Measurements from ENCODE around the gene TBC1D4.
"Not testable (repeated sequence)": the region's sequence is repeated elsewhere in the genome, so short reads cannot be mapped to it uniquely, and the experiment has no call there.

The TBC1D4 gene

GRCh38 chr13:75452564-75452963, 29.4 kb downstream of the TBC1D4 start:
- DNase-seq (ENCODE audit: low read depth), result no peak

GRCh38 chr13:75447493-75447892, 34.5 kb downstream of the TBC1D4 start:
- no peak for DNase-seq (ENCODE audit: low read depth)

- no peak for DNase-seq (ENCODE audit: low read depth)
Measured at GRCh38 chr13:75446874-75447273, 35.1 kb downstream of the TBC1D4 start.

- no peak for DNase-seq (ENCODE audit: low read depth)
Measured at GRCh38 chr13:75445717-75446499, 36.1 kb downstream of the TBC1D4 start.

GRCh38 chr13:75444016-75444415, 38.0 kb downstream of the TBC1D4 start:
- DNase-seq (ENCODE audit: low read depth), result no peak

- no peak for DNase-seq (ENCODE audit: low read depth)
Measured at GRCh38 chr13:75443356-75443958, 38.5 kb downstream of the TBC1D4 start.

- DNase-seq (ENCODE audit: low read depth), result no peak
Measured at GRCh38 chr13:75442736-75443234, 39.2 kb downstream of the TBC1D4 start.

GRCh38 chr13:75440100-75440499, 41.9 kb downstream of the TBC1D4 start:
- no peak for DNase-seq (ENCODE audit: low read depth)

- no peak for DNase-seq (ENCODE audit: low read depth)
Measured at GRCh38 chr13:75437582-75438318, 44.2 kb downstream of the TBC1D4 start.

GRCh38 chr13:75434126-75434525, 47.8 kb downstream of the TBC1D4 start:
- not testable (repeated sequence) for DNase-seq (ENCODE audit: low read depth)

GRCh38 chr13:75432811-75433244, 49.1 kb downstream of the TBC1D4 start:
- DNase-seq (ENCODE audit: low read depth), result no peak

GRCh38 chr13:75432045-75432444, 49.9 kb downstream of the TBC1D4 start:
- no peak for DNase-seq (ENCODE audit: low read depth)

- DNase-seq (ENCODE audit: low read depth), result no peak
Measured at GRCh38 chr13:75430436-75431209, 51.3 kb downstream of the TBC1D4 start.

- DNase-seq (ENCODE audit: low read depth), result no peak
Measured at GRCh38 chr13:75426421-75426820, 55.5 kb downstream of the TBC1D4 start.

GRCh38 chr13:75425216-75426009, 56.6 kb downstream of the TBC1D4 start:
- DNase-seq (ENCODE audit: low read depth), result no peak

GRCh38 chr13:75423946-75424345, 58.0 kb downstream of the TBC1D4 start:
- DNase-seq (ENCODE audit: low read depth), result no peak

GRCh38 chr13:75422028-75422427, 59.9 kb downstream of the TBC1D4 start:
- DNase-seq (ENCODE audit: low read depth), result no peak

GRCh38 chr13:75421133-75421532, 60.8 kb downstream of the TBC1D4 start:
- DNase-seq (ENCODE audit: low read depth), result no peak

GRCh38 chr13:75419656-75420055, 62.3 kb downstream of the TBC1D4 start:
- no peak for DNase-seq (ENCODE audit: low read depth)

GRCh38 chr13:75418997-75419396, 63.0 kb downstream of the TBC1D4 start:
- DNase-seq (ENCODE audit: low read depth), result no peak

- no peak for DNase-seq (ENCODE audit: low read depth)
Measured at GRCh38 chr13:75418186-75418843, 63.7 kb downstream of the TBC1D4 start.

Measured in stimulated activated CD8-positive, alpha-beta memory T cell treated with anti-CD3 and anti-CD28 coated beads, Interleukin-12 subunit alpha, Interleukin-12 subunit beta, amount 100 ng/mL, for 4 hours (primary cell).